HepG2 (cell line): ENCODE measurements around the gene PROC. TPM values are rescaled to one million over a fixed set of nuclear protein-coding genes. Genes with fewer than 3 reads are reported as not detected.

Experiments
- ARID5B ChIP-seq: IDR thresholded peaks from 2 replicates; pipeline ENCODE4 v1.4.0; 2020; ENCODE audit warnings: mild to moderate bottlenecking, missing genetic modification reagents
- ATAD3A ChIP-seq: sonication (generic); formaldehyde crosslinking; IDR thresholded peaks from 2 replicates; pipeline ENCODE4 v1.4.0; 2020; ENCODE audit warnings: missing genetic modification reagents
- ELF3 ChIP-seq: IDR thresholded peaks from 2 replicates; pipeline ENCODE4 v1.6.1; 2016; ENCODE audit warnings: missing genetic modification reagents, missing compliant biosample characterization
- ISX ChIP-seq: sonication (generic); formaldehyde crosslinking; conservative IDR thresholded peaks from 2 replicates; pipeline ENCODE4 v1.5.0; 2020; ENCODE audit warnings: missing genetic modification reagents
- KAT8 ChIP-seq: IDR thresholded peaks from 2 replicates; pipeline ENCODE4 v1.6.1; 2016; ENCODE audit warnings: missing genetic modification reagents, missing compliant biosample characterization
- KDM5A ChIP-seq: fragments of 200-600 bp; sonication (generic); IDR thresholded peaks from 2 replicates; pipeline ENCODE4 v1.7.0; 2018; ENCODE audit warnings: antibody characterized with exemption, mild to moderate bottlenecking, low read length, borderline replicate concordance
- MBNL3 ChIP-seq: fragments of 250-450 bp; sonication (Bioruptor Pico); conservative IDR thresholded peaks from 2 replicates; pipeline ENCODE4 v1.8.0; 2022; ENCODE audit warnings: mild to moderate bottlenecking, inconsistent platforms
- MXI1 ChIP-seq: IDR thresholded peaks from 3 replicates; pipeline ENCODE4 v1.6.1; 2012; ENCODE audit warnings: low read depth, low read length, inconsistent platforms, borderline replicate concordance
- PAWR ChIP-seq: sonication (generic); formaldehyde crosslinking; IDR thresholded peaks from 2 replicates; pipeline ENCODE4 v1.4.0; 2020; ENCODE audit warnings: missing genetic modification reagents, mild to moderate bottlenecking, borderline replicate concordance
- POLR2AphosphoS5 ChIP-seq: IDR thresholded peaks from 2 replicates; pipeline ENCODE4 v1.6.1; 2012; ENCODE audit warnings: low read depth, low read length
- RBFOX2 ChIP-seq: fragments of 200-400 bp; formaldehyde crosslinking; IDR thresholded peaks from 2 replicates; pipeline ENCODE4 v1.6.1; 2017; ENCODE audit warnings: low read depth, mild to moderate bottlenecking, low read length
- SIN3B ChIP-seq: fragments of 150-350 bp; IDR thresholded peaks from 2 replicates; pipeline ENCODE4 v1.6.1; 2014; ENCODE audit warnings: low read length
- TBL1XR1 ChIP-seq: fragments of 150-350 bp; IDR thresholded peaks from 2 replicates; pipeline ENCODE4 v1.6.1; 2014; ENCODE audit warnings: borderline replicate concordance, low read length; ENCODE audit not compliant: partially characterized antibody
- TBX3 ChIP-seq: fragments of 450-650 bp; IDR thresholded peaks from 2 replicates; pipeline ENCODE4 v1.6.1; 2017; ENCODE audit warnings: antibody characterized with exemption, mild to moderate bottlenecking, inconsistent platforms, borderline replicate concordance
- TEAD3 ChIP-seq: optimal IDR thresholded peaks from 2 replicates; pipeline ENCODE3; 2016; ENCODE audit warnings: borderline replicate concordance
- WIZ ChIP-seq: sonication (generic); formaldehyde crosslinking; IDR thresholded peaks from 2 replicates; pipeline ENCODE4 v1.5.1; 2020; ENCODE audit warnings: mild to moderate bottlenecking, missing genetic modification reagents
- YEATS2 ChIP-seq: sonication (generic); formaldehyde crosslinking; IDR thresholded peaks from 2 replicates; pipeline ENCODE4 v1.4.0; 2020; ENCODE audit warnings: missing genetic modification reagents, borderline replicate concordance
- ZC3H13 ChIP-seq: sonication (generic); formaldehyde crosslinking; IDR thresholded peaks from 2 replicates; pipeline ENCODE4 v1.8.1; 2023; ENCODE audit warnings: mild to moderate bottlenecking, missing genetic modification reagents, moderate library complexity
- ZNF230 ChIP-seq: sonication (generic); formaldehyde crosslinking; IDR thresholded peaks from 2 replicates; pipeline ENCODE4 v1.4.0; 2020; ENCODE audit warnings: mild to moderate bottlenecking, missing genetic modification reagents
- ZNF264 ChIP-seq: sonication (generic); formaldehyde crosslinking; IDR thresholded peaks from 2 replicates; pipeline ENCODE4 v1.4.0; 2020; ENCODE audit warnings: missing genetic modification reagents
- ZNF280B ChIP-seq: sonication (generic); formaldehyde crosslinking; IDR thresholded peaks from 2 replicates; pipeline ENCODE4 v1.5.0; 2020; ENCODE audit warnings: missing genetic modification reagents, mild to moderate bottlenecking, borderline replicate concordance
- ZNF460 ChIP-seq: sonication (generic); formaldehyde crosslinking; IDR thresholded peaks from 2 replicates; pipeline ENCODE4 v1.5.1; 2020; ENCODE audit warnings: missing genetic modification reagents, mild to moderate bottlenecking, borderline replicate concordance
- ZNF496 ChIP-seq: sonication (generic); formaldehyde crosslinking; IDR thresholded peaks from 2 replicates; pipeline ENCODE4 v1.8.1; 2023; ENCODE audit warnings: mild to moderate bottlenecking, moderate library complexity, missing genetic modification reagents; ENCODE audit not compliant: insufficient replicate concordance
- ZNF576 ChIP-seq: sonication (generic); formaldehyde crosslinking; IDR thresholded peaks from 2 replicates; pipeline ENCODE4 v1.4.0; 2020; ENCODE audit warnings: mild to moderate bottlenecking, missing genetic modification reagents
- ZNF713 ChIP-seq: sonication (generic); formaldehyde crosslinking; IDR thresholded peaks from 2 replicates; pipeline ENCODE4 v1.4.0; 2020; ENCODE audit warnings: mild to moderate bottlenecking, missing genetic modification reagents
- ZNF768 ChIP-seq: sonication (generic); formaldehyde crosslinking; IDR thresholded peaks from 2 replicates; pipeline ENCODE4 v1.4.0; 2020; ENCODE audit warnings: missing genetic modification reagents
- ZNF788 ChIP-seq: sonication (generic); formaldehyde crosslinking; IDR thresholded peaks from 2 replicates; pipeline ENCODE4 v1.5.0; 2020; ENCODE audit warnings: mild to moderate bottlenecking, missing genetic modification reagents, borderline replicate concordance
- polyA plus RNA-seq, 8 experiments: library from polyadenylated mRNA; depleted of rRNA in 3 of 8; stranded (reverse) in 7 of 8; unstranded in 1 of 8; fragments of >200 nt; fragmentation: Illumina TruSeq in 4 of 8; extraction: Trizol in 4 of 8; gene quantifications; 2 replicates each; pipeline versions ENCODE4 v1.2.1 to v1.2.3, GENCODE V29; 2011 to 2016; ENCODE audit warnings: low read depth in 4 of 8, missing spikeins in 1 of 8, mixed read lengths in 1 of 8; ENCODE audit not compliant: insufficient read depth in 1 of 8
- total RNA-seq, 5 experiments: library from RNA; depleted of rRNA; stranded (reverse); fragments of >200 nt; fragmentation: Illumina TruSeq; extraction: Trizol; gene quantifications; 2 replicates each; pipeline ENCODE4 v1.2.3, GENCODE V29; 2016; ENCODE audit warnings: low read depth in 1 of 5

Gene PROC
- total and polyA plus RNA-seq, 2 of the 13 experiments (the other 11 are each of a cell fraction or from before 2014, with no cell fraction given): 134 to 185 TPM

- TF ChIP-seq ARID5B (CRISPR knock-in tag) (peak; percentile 64), ZNF713 (CRISPR knock-in tag) (no peak), ZNF460 (CRISPR knock-in tag) (no peak), TBL1XR1 (no peak), KAT8 (CRISPR knock-in tag) (0 out of 2 replicates have a peak, but pooled peaks have one; percentile 13), ZC3H13 (CRISPR knock-in tag) (no peak), ZNF496 (CRISPR knock-in tag) (no peak), MBNL3 (no peak), POLR2AphosphoS5 (no peak), PAWR (CRISPR knock-in tag) (no peak), ZNF264 (CRISPR knock-in tag) (no peak), TBX3 (no peak), RBFOX2 (no peak), YEATS2 (no peak), ZNF576 (CRISPR knock-in tag) (no peak), WIZ (CRISPR knock-in tag) (0 out of 2 replicates have a peak, but pooled peaks have one; percentile 18), ELF3 (CRISPR knock-in tag) (no peak), MXI1 (peak; percentile 67; the same call in 1 of the 3 replicates), ZNF768 (CRISPR knock-in tag) (no peak), ZNF280B (CRISPR knock-in tag) (no peak), SIN3B (no peak), ATAD3A (CRISPR knock-in tag) (no peak), KDM5A (no peak), ZNF230 (CRISPR knock-in tag) (no peak), ISX (CRISPR knock-in tag) (no peak), TEAD3 (CRISPR knock-in tag) (peak; percentile 93), ZNF788 (no peak)
These were observed 7.2 kb upstream of the PROC start (continued) for GRCh38 chr2:127410871-127411652.
